ENCODE data around the gene KAT6B.

DNA sequence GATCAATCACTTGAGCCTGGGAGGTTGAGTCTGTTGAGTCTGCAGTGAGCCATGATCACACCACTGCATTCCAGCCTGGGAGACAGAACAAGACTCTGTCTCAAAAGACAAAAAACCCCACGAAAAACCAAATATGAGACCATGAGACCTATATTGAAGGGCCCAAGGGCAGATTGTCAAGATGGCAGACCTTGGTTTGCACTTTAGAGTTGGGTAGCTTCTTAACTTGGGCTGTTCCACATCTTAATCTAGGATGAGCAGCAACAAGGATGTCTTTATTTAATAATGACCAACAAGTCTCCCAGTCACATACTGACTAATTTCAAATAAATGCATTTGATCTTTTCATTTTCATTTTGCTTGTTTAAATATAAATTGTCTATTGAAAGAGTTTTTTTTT is 43.8 kb downstream of the KAT6B start:
- no peak for TF ChIP-seq POLR2A (IDR thresholded peaks at IDR 0.05; ENCODE audit: low read depth)
- TF ChIP-seq, protein P1, sequence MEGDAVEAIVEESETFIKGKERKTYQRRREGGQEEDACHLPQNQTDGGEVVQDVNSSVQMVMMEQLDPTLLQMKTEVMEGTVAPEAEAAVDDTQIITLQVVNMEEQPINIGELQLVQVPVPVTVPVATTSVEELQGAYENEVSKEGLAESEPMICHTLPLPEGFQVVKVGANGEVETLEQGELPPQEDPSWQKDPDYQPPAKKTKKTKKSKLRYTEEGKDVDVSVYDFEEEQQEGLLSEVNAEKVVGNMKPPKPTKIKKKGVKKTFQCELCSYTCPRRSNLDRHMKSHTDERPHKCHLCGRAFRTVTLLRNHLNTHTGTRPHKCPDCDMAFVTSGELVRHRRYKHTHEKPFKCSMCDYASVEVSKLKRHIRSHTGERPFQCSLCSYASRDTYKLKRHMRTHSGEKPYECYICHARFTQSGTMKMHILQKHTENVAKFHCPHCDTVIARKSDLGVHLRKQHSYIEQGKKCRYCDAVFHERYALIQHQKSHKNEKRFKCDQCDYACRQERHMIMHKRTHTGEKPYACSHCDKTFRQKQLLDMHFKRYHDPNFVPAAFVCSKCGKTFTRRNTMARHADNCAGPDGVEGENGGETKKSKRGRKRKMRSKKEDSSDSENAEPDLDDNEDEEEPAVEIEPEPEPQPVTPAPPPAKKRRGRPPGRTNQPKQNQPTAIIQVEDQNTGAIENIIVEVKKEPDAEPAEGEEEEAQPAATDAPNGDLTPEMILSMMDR (IDR thresholded peaks at IDR 0.05), result no peak
- TF ChIP-seq POLR2AphosphoS5 (IDR thresholded peaks at IDR 0.05), result no peak
